ENCODE results near the gene MUC12. TPM values are rescaled to one million over a fixed set of nuclear protein-coding genes. Genes with fewer than 3 reads are reported as not detected.

Gene MUC12
- total and polyA plus RNA-seq, 4 donors, result 1.4 to 5.5 (median 2.8) TPM

DNA sequence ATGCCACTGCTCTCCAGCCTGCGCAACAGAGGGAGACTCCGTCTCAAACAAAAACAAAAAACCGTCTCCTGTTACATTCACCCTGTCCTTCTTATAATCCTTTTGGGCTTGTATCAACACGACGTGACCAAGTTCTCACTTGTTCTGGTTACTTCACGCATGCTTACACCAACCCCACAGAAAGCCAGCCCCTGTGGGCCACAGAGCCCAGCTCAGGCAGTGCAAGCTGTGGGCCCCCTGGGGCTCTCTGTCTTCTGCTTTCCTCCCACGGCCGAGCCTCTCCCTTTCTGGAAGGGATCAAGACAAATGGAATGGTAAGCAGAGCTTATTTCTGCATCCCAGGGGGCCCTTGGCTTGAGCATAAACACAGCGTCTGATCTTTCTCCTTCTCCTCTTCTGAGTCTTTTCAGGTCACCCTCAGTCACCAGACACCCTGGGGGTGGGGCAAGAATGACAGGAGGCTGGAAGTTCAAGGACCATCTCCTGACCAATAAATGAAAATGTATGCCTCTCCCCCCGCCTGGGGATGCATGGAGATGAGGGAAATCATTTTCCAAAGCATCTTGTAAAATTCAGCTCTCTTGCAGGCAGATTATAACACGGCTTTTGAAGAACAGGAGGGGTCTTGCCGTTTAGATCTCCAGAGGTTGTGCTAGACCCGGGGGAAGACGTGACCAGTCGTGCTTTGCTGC, 96.9 kb downstream of the MUC12 start:
- H3K27ac ChIP-seq (ENCODE audit: low read depth in 1 of 2, low read length in 1 of 2), result no peak overlapping the region
- H3K9me3 ChIP-seq (ENCODE audit: control insufficient read depth in 4 of 4, insufficient read depth in 3 of 4, low read length in 3 of 4), result no peaks in the 10 kb centered on the region
- DNase-seq (peak in 1 of 3 donors; percentile 3), ATAC-seq (ENCODE audit: insufficient read depth, low FRiP score) (no peak)
- no peaks in the 10 kb centered on the region for H3K36me3 ChIP-seq (ENCODE audit: control insufficient read depth in 4 of 4, insufficient read depth in 4 of 4, low read length in 4 of 4)
- TF ChIP-seq, protein P1, sequence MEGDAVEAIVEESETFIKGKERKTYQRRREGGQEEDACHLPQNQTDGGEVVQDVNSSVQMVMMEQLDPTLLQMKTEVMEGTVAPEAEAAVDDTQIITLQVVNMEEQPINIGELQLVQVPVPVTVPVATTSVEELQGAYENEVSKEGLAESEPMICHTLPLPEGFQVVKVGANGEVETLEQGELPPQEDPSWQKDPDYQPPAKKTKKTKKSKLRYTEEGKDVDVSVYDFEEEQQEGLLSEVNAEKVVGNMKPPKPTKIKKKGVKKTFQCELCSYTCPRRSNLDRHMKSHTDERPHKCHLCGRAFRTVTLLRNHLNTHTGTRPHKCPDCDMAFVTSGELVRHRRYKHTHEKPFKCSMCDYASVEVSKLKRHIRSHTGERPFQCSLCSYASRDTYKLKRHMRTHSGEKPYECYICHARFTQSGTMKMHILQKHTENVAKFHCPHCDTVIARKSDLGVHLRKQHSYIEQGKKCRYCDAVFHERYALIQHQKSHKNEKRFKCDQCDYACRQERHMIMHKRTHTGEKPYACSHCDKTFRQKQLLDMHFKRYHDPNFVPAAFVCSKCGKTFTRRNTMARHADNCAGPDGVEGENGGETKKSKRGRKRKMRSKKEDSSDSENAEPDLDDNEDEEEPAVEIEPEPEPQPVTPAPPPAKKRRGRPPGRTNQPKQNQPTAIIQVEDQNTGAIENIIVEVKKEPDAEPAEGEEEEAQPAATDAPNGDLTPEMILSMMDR (IDR thresholded peaks at IDR 0.05; ENCODE audit: control extremely low read depth, extremely low read depth), result no peak
- H3K4me3 ChIP-seq, result no peak overlapping the region
- H3K27me3 ChIP-seq (ENCODE audit: control insufficient read depth in 3 of 3, insufficient read depth in 3 of 3, low read length in 2 of 3), result peaks cover 0 to 7% (median 0%) of the 10 kb centered on the region in 3 donors
- H3K4me1 ChIP-seq (ENCODE audit: control insufficient read depth in 5 of 5, insufficient read depth in 5 of 5, low read length in 5 of 5), result no peaks in the 10 kb centered on the region
- no peak overlapping the region for H3K9ac ChIP-seq (ENCODE audit: insufficient read depth in 1 of 2, low read length in 2 of 2)
- WGBS, 2 donors, result 37 to 51% methylated on average over 15 of the region's 15 CpGs

DNA sequence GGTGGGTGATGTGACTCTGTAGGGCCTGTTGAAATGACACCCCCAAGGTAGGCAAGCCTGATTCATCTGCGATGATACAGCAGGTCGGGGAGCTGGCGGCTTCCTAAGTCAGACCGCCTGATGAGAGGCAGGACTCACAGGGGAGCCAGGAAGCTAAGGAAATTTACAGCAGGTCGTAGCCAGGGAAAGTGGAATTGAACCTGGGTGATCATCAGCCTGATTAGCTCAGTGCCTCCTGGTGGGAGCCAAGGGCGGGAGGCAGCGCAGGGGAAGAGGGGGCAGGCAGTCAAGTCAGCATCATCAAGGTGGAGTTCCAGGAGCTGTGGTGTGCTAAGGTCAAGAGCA, 97.4 kb downstream of the MUC12 start:
- Histone ChIP-seq H3K27me3 (ENCODE audit: control insufficient read depth in 3 of 3, insufficient read depth in 3 of 3, low read length in 2 of 3) (peaks cover 0 to 7% (median 0%) of the 10 kb centered on the region in 3 donors), H3K36me3 (ENCODE audit: control insufficient read depth in 4 of 4, insufficient read depth in 4 of 4, low read length in 4 of 4) (no peaks in the 10 kb centered on the region), H3K9me3 (ENCODE audit: control insufficient read depth in 4 of 4, insufficient read depth in 3 of 4, low read length in 3 of 4) (no peaks in the 10 kb centered on the region), H3K9ac (ENCODE audit: insufficient read depth in 1 of 2, low read length in 2 of 2) (no peak overlapping the region), H3K27ac (ENCODE audit: low read depth in 1 of 2, low read length in 1 of 2) (no peak overlapping the region), H3K4me1 (ENCODE audit: control insufficient read depth in 5 of 5, insufficient read depth in 5 of 5, low read length in 5 of 5) (no peaks in the 10 kb centered on the region), H3K4me3 (no peak overlapping the region)
- 63 to 64% methylated on average over 7 of the region's 7 CpGs for WGBS, 2 donors
- TF ChIP-seq, protein P1 (IDR thresholded peaks at IDR 0.05; ENCODE audit: control extremely low read depth, extremely low read depth), result no peak
- no peak for DNase-seq
- ATAC-seq (ENCODE audit: insufficient read depth, low FRiP score), result no peak

DNA sequence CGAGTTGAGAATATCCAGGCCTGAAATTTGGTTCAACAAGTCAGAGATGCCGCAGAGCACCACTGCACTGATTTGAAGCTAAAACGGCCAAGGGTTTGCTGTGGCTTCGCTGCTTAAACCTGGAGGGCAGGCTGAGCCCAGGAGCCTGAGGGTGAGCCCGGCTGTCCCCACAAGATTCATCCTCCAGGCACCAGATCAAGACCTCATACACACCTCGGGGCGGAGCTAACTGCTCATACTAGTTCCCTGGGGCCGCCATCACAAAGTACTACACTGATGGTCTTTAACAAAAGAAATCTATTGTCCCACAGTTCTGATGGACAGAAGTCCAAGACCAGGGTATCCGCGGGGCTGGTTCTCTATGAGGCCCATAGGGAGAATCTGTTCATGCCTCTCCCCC, 99.0 kb downstream of the MUC12 start:
- no peak for DNase-seq
- Histone ChIP-seq H3K9ac (ENCODE audit: insufficient read depth in 1 of 2, low read length in 2 of 2) (no peak overlapping the region), H3K9me3 (ENCODE audit: control insufficient read depth in 4 of 4, insufficient read depth in 3 of 4, low read length in 3 of 4) (no peaks in the 10 kb centered on the region), H3K4me3 (no peak overlapping the region), H3K27ac (ENCODE audit: low read depth in 1 of 2, low read length in 1 of 2) (no peak overlapping the region), H3K27me3 (ENCODE audit: control insufficient read depth in 3 of 3, insufficient read depth in 3 of 3, low read length in 2 of 3) (peaks cover 0 to 7% (median 0%) of the 10 kb centered on the region in 3 donors), H3K4me1 (ENCODE audit: control insufficient read depth in 5 of 5, insufficient read depth in 5 of 5, low read length in 5 of 5) (no peaks in the 10 kb centered on the region), H3K36me3 (ENCODE audit: control insufficient read depth in 4 of 4, insufficient read depth in 4 of 4, low read length in 4 of 4) (no peaks in the 10 kb centered on the region)
- no peak for ATAC-seq (ENCODE audit: insufficient read depth, low FRiP score)
- TF ChIP-seq, protein P1 (IDR thresholded peaks at IDR 0.05; ENCODE audit: control extremely low read depth, extremely low read depth), result no peak
- 82 to 91% methylated on average over 10 of the region's 10 CpGs for WGBS, 2 donors

Small RNAs within 50 kb of the gene (small RNA-seq; reads per million reads assigned to genes)
- gene RPS29P15 (ENCODE audit: low replicate concordance), result not detected

Other genes starting within 250 kb of the MUC12 start
- not detected for gene EPO, start 249.1 kb upstream of the MUC12 start, total RNA-seq
- gene EPO, start 249.1 kb upstream of the MUC12 start, polyA plus RNA-seq, result under 1 TPM in 1 of 2 donors, not detected in 1; 0.10 TPM
- gene ZAN, start 236.0 kb upstream of the MUC12 start, total RNA-seq, result under 1 TPM in 1 of 2 donors, not detected in 1; 0.03 TPM
- gene ZAN, start 236.0 kb upstream of the MUC12 start, polyA plus RNA-seq, result not detected
- 10 to 100 TPM; 55.2 to 64.2 TPM for gene EPHB4, start 142.0 kb upstream of the MUC12 start, total RNA-seq
- 10 to 100 TPM; 21.7 to 45.7 TPM for gene EPHB4, start 142.0 kb upstream of the MUC12 start, polyA plus RNA-seq
- gene SLC12A9, start 116.9 kb upstream of the MUC12 start, total RNA-seq, result 10 to 100 TPM; 28.5 to 49.1 TPM
- gene SLC12A9, start 116.9 kb upstream of the MUC12 start, polyA plus RNA-seq, result 10 to 100 TPM; 29.2 to 52.6 TPM
- gene TRIP6, start 102.2 kb upstream of the MUC12 start, total RNA-seq, result 10 to 100 TPM; 43.5 to 81.8 TPM
- gene TRIP6, start 102.2 kb upstream of the MUC12 start, polyA plus RNA-seq, result 10 to 100 TPM; 41.4 to 61.2 TPM
- 100 to 1,000 TPM in 1 of 2 donors, 10 to 100 TPM in 1; 58.5 to 120 TPM for gene SRRT, start 94.5 kb upstream of the MUC12 start, total RNA-seq
- gene SRRT, start 94.5 kb upstream of the MUC12 start, polyA plus RNA-seq, result 10 to 100 TPM; 76.1 to 79.8 TPM
- 1 to 10 TPM; 1.5 to 5.8 TPM for gene UFSP1, start 79.8 kb upstream of the MUC12 start, total RNA-seq
- gene UFSP1, start 79.8 kb upstream of the MUC12 start, polyA plus RNA-seq, result 1 to 10 TPM; 5.2 to 6.2 TPM
- gene ACHE, start 73.7 kb upstream of the MUC12 start, total RNA-seq, result 1 to 10 TPM; 7.2 to 8.2 TPM
- gene ACHE, start 73.7 kb upstream of the MUC12 start, polyA plus RNA-seq, result 1 to 10 TPM; 2.6 to 6.2 TPM
- gene MUC3A, start 20.0 kb upstream of the MUC12 start, total RNA-seq, result 1 to 10 TPM; 1.6 to 5.5 TPM
- gene MUC3A, start 20.0 kb upstream of the MUC12 start, polyA plus RNA-seq, result 1 to 10 TPM in 1 of 2 donors, under 1 TPM in 1; 0.53 to 1.5 TPM
- not detected for gene MUC17, start 50.5 kb downstream of the MUC12 start, total RNA-seq
- not detected for gene MUC17, start 50.5 kb downstream of the MUC12 start, polyA plus RNA-seq
- gene TRIM56, start 115.9 kb downstream of the MUC12 start, total RNA-seq, result 10 to 100 TPM; 32.6 to 56.6 TPM
- 10 to 100 TPM; 14.4 to 15.7 TPM for gene TRIM56, start 115.9 kb downstream of the MUC12 start, polyA plus RNA-seq
- 10 to 100 TPM; 18.6 to 55.4 TPM for gene SERPINE1, start 157.5 kb downstream of the MUC12 start, total RNA-seq
- gene SERPINE1, start 157.5 kb downstream of the MUC12 start, polyA plus RNA-seq, result 100 to 1,000 TPM in 1 of 2 donors, 10 to 100 TPM in 1; 12.4 to 436 TPM
- 10 to 100 TPM; 42.7 to 74.7 TPM for gene AP1S1, start 184.9 kb downstream of the MUC12 start, total RNA-seq
- 10 to 100 TPM; 54.9 to 66.9 TPM for gene AP1S1, start 184.9 kb downstream of the MUC12 start, polyA plus RNA-seq
- 1 to 10 TPM in 1 of 2 donors, under 1 TPM in 1; 0.55 to 1.4 TPM for gene VGF, start 196.0 kb downstream of the MUC12 start, total RNA-seq
- under 1 TPM; 0.08 to 0.29 TPM for gene VGF, start 196.0 kb downstream of the MUC12 start, polyA plus RNA-seq
- not detected for gene NAT16, start 210.7 kb downstream of the MUC12 start, total RNA-seq
- under 1 TPM in 1 of 2 donors, not detected in 1; 0.01 TPM for gene NAT16, start 210.7 kb downstream of the MUC12 start, polyA plus RNA-seq
- not detected for gene MOGAT3, start 231.5 kb downstream of the MUC12 start, total RNA-seq
- gene MOGAT3, start 231.5 kb downstream of the MUC12 start, polyA plus RNA-seq, result not detected
- gene PLOD3, start 248.0 kb downstream of the MUC12 start, total RNA-seq, result 100 to 1,000 TPM in 1 of 2 donors, 10 to 100 TPM in 1; 38.9 to 104 TPM
- gene PLOD3, start 248.0 kb downstream of the MUC12 start, polyA plus RNA-seq, result 10 to 100 TPM; 51.2 to 65.2 TPM
- 10 to 100 TPM; 49.2 to 72.3 TPM for gene ZNHIT1, start 248.6 kb downstream of the MUC12 start, total RNA-seq
- gene ZNHIT1, start 248.6 kb downstream of the MUC12 start, polyA plus RNA-seq, result 100 to 1,000 TPM in 1 of 2 donors, 10 to 100 TPM in 1; 69.4 to 167 TPM

All from lung (tissue), 13 donors.